Fibroblast of skin of right quadriceps (primary cell): ENCODE results near the gene USP48.

ENCODE experiments used
- DNase-seq: peaks from one replicate; pipeline ENCODE4 v3.0.0-alpha.2; 2013

USP48 gene

DNA sequence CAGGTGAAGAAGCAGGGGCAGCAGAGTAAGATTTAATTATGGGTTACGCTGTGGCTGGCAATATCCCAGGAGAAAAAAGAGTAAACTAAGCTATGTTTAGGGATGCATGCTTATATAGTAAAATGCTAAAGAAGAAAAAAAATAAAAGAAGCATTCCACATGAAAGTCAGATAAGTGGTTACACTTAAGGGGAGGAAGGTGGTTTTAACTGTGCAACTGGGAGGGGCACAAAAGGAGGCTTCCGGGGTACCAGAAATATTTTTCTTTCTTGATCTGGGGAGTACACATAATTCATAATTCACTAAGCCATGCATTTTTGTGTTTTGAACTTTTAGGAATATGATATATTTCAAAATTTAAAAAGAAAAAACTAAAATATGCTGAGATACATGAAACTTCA lies 39.5 kb downstream of the USP48 start:
- no peak for DNase-seq

DNA sequence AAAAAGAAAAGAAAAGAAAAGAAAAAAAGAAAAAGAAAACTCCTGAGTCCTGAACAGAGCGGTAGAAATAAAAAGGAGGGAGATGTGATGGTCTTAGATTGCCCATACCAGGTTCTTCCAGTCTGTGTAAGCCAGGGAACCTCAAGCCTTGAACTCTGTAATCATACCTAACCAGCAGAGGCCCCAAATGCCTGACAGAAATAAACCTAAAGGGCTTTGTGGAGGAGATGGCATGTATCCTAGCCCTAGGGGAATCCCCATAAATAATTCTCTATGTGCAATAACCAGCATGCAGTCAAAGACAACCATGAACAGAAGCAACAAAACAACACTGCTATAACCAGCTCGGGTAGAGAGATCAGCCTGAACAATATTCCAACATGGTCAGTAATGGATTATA lies 40.4 kb downstream of the USP48 start:
- no peak for DNase-seq

DNA sequence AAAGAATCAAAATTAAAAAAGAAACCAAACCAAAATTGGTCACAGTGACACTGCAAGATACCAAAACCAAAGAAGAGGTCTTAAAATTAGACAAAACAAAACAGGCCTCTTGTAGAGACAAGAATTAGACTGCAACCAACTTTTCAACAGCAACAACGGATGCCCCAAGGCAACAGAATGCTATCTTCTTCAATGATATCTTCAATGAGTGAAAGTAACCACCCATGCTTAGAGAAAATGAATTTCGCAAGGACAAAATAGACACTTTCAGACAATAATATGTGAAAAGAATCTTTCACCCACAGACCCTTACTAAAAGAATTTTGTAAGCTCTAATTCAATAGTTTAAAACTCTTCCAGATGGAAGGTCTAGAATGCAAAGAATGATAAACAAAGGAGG lies 41.7 kb downstream of the USP48 start:
- DNase-seq = peak; percentile 3

DNA sequence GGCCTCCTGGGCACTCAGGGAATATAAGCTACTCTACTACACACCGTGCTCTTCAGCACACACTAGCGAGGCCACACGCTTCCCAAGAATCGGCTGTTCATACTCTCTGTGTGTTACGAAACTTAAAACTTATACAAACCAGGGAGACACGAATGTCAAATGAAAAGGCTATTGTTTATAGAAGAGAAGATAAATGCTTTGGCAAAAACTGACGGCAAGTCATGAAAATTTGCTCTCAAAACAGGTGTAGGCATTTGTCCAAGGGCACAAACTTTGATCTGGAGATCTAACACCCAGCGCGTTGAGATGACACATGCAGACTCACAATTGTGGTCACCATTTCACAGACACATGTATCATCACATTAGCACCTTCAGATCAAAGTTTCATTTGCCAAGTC lies 46.1 kb downstream of the USP48 start:
- no peak for DNase-seq

DNA sequence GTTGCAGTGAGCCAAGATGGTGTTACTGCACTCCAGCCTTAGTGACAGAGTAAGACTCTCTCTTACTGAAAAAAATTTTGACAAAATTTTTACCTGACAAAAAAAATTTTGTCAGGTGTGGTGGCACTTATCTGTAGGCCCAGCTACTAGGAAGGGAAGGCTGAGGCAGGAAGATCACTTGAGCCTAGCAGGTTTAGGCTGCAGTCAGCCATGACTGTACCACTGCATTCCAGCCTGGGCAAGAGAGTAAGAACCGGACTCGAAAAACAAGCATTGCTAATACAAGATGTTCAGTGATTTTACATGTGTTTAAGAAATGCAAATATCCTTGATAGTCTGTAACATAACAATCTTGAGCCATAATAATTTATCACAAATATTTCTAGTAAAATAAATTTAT lies 46.9 kb downstream of the USP48 start:
- no peak for DNase-seq

DNA sequence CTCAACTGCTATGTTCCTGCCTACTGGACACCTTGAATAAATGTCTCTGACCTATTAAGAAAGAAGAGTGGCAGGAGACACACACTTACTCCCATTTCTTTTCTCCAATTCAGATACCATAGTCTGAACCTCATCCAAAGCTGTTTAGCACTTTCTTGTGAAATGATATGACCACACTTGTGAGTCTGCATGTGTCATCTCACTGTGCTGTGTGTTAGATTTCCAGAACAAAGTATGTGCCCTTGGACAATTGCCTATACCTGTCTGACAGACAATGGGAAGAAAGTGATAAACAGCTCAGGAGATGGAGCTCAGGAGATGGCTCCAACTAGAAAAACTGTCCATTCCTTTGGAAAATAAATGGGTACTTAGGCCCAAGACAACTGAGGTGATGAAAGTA lies 48.4 kb downstream of the USP48 start:
- DNase-seq = no peak

DNA sequence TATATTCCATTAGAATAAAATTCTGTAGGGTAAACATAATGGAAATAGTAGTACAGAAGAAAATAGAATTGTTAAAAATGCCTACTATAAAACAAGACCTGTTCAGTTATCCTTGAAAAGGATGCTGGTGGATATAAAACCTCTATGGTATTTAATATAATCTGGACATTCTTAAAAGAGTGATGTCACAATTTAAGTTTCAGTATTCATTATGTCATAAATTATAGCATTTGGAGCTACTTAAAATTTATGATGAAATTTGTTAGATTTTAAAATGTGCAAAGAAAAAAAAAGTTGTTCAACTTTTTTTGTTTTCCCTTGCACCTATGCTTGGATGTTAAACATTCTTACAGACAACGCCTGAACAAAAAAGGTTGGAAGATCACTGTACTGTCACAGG lies 50.3 kb downstream of the USP48 start:
- no peak for DNase-seq

DNA sequence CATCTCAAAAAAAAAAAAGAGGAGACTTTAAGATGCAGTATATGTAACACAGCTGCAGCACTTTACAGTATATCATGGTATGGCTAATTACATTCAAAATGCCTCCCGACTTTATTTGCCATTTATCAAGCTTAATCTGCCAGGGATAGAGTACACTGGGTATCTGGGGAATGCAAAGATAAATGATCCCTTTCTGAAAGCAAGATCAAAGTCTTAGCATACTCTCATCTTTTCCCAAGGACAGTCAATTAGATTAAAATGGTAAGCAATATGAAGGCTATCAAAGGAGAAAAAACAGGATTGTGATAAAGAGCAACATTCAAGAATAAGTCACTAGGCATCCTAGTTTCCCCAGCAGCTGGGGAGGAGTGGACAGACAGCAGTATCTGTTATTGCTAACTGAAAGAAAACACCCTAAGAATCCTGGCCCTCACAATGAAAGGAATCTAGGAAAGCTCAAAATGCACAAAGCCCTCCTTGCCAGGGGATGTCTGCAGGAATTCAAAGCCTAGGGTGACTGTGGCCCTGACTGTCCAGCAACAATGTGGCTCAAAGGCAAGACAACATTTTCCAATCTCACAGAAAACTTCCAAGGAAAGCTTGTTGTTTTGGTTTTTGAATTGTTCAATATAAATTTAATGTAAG lies 57.1 kb downstream of the USP48 start:
- DNase-seq = no peak

DNA sequence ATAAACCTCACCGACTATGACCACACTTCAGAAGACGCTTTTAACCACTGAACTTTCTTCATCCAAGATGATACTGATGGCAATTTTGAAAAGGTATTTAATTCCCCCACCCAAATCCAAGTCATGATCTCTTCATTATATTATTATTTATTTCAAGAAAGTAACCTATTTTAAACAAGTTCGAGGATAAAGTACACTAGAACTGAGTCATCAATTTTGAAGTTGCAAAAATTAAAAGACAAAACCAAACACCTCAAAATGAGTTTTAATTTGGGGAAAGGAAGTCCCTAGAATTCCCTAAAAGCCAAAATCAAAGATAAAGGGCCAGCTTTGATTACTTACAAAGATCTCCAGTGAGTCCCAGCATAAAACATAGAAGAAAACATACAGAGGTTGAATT lies 58.4 kb downstream of the USP48 start:
- no peak for DNase-seq

DNA sequence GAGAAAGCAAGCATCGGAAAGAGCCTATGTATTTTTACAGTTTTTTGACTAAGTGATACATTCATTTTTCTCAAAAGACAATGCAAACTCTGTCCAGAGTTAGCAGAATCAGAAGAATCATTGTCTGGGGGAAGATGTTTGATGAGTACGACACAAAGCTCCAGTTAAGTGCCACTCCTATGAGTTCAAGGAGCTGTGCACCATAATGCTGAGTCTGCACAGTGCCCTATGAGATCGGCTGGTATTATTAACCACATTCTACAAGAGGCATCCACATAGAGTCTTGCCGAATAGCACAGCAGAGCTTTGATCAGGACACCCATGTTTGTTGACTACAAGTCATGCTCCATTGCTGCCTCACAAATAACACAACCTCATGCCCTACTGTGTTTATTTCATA lies 58.9 kb downstream of the USP48 start:
- DNase-seq = no peak

DNA sequence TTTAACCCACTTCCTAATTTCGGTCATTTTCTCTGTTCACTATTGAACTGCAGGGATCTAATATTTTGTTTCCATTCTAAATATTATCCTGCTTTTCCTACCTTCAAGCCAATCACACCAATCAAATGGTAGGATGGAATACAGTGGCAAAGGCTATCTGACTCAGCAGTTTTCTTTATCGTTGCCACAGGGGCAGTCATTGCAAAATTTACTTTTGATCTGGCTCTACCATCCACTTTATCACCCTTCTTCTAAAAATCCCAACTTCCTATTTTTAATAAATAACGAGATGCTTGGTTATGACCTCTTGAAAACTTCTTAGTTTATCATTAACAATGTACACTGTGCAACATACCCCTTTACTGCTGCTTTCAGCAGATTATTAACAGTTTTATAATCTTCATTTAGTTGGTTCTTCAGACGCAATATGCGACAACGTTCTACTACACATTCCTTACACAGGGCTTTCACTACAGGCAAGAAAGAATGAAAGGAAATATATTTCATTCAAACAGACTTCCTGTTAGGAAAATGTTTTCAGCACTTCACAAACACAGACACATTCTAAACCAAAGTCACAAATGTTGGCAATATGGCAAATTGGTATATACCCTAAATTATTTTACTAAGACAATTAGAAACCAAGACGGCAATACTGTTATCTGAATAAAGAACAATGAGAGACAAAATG lies 61.5 kb downstream of the USP48 start:
- no peak for DNase-seq

DNA sequence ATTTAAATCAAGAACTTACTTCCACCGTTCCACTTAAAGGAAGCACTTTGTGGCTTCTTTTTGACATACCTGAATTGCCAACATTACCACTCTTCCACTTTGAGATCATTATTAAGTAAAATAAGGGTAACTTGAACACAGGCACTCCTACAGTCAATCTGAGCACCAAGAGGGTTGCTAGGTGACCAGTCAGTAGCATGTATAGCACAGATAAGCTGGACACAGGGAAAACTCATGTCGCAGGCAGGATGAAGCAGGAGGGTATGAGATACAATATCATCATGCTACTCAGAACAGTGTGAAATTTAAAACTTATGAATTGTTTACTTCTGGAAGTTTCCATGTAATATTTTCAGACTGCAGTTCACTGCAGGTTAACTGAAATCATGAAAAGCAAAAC lies 66.8 kb downstream of the USP48 start:
- DNase-seq = no peak

DNA sequence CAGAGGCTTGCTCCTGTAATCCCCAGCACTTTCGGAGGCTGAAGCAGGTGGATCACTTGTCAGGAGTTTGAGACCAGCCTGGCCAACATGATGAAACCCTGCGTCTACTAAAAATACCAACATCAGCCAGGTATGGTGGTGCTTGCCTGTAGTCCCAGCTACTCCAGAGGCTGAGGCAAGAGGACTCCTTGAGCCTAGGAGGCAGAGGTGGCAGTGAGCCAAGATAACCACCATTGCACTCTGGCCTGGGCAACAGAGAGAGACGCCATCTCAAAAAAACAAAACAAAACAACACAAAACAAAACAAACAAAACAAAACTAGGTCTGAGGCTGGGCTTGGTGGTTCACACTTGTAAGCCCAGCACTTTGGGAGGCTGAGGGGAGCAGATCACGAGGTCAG lies 75.1 kb downstream of the USP48 start:
- DNase-seq = no peak

DNA sequence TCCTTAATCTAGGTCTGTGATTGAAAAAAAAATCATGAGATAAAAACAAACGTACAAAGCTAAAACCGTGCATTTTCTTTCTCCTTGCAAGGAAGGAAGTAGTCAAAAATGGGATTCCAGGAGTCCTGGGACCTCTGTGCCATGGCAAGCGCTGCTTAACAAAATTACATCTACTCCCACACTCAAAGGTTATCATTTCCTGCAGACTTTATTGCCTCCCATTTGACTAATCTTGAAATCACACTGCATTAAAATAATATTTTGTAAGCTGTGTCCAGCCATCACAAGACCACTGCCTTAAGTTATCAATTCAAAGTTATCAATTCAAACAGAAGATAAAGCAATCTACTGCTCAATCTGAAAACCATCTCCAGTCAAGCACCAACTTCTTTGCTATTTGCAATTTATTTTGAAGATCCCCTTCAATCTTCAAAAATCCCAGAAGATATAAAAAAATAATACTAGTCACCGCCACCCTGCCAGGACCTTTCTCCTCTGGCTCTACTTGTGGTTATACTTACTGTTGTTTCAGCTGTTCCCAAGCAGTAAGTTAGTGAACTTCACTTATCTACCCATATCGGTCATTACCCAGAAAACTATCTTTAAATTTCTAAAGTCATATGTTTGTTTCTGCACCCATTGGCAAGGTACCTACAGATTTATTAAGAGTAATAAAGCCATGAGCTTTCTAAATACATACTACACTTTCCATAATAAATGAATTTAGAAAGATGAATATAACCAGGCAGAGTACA lies 75.7 kb downstream of the USP48 start:
- no peak for DNase-seq

DNA sequence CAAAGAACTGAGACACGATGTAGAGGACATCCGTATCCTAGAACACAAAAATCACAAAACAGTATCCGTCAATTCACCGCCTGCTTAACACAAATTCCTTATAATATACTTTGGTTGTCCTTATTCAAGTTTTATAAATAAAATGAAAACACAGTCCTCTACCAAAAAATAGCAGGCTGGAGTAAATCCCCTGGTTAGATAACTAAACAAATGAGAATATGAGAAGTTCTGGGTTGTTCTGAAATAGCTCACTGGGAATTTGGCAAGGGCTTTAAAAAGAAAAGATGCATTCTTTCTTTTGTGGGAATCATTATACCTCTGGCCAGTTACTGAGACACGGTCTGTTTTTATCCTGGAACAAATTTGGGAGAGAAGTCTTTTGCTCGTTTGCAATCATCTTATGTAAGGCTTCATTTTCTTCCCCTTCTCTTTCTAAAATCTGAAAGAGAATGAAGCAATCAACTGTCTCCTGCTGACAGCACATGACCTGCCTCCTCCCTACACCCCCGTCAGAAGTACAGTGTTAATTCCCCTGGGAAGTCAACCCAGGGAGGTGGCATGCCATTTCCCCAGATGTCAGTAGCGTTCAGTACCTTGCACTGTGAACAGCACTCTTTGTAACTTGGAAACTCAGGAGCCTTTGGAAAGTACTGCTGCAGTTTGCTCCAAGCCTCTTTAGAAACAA lies 76.7 kb downstream of the USP48 start:
- peak; percentile 14 for DNase-seq

DNA sequence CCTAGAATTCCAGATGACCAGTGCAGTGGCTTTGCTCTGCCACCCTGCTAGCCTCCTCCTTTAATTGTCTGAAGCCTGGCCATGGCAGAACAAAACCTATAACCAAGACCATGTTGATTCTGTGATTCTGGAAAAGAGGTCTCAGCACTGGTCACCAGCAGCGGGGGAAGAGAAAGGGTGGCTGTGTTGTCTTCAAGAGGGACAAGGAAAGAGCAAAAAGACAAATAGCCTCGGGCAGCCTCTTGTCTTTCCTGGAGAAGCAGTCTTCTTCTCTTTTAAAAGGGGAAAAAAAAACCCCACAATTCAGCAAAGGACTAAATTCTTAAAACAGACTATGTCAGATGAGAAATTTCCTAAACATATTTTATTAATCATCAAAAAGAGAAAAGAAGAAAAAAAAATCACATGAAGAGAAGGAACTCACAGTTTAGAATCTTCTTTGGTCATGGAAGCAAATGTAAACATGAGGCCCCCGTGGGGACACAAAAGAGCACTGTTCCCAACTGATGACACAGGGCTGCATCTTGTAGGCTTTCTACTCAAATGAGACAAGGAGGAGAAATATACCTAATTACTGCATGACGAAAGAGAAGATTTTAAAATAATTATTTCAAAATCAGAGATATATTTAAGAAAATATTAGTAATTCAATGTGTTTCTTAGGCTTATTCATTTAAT lies 77.5 kb downstream of the USP48 start:
- DNase-seq = no peak

DNA sequence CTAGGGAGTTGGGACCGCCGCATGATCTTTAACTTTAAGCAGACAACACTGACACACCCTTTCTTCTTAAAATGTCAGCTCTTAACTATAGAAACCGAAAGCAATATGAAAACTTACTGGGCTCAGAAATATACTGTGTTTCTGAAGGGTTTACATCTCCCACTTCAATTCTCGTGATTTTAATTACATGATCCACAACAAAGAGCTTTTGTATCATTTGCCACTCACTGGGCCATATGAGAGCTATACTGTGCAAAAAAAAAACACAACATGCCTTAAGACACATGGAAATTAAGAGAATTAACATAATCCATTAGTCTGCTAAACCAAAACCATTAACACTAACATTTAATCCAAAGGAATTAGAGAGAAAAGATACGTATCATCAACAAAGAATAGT lies 78.8 kb downstream of the USP48 start:
- DNase-seq = no peak

DNA sequence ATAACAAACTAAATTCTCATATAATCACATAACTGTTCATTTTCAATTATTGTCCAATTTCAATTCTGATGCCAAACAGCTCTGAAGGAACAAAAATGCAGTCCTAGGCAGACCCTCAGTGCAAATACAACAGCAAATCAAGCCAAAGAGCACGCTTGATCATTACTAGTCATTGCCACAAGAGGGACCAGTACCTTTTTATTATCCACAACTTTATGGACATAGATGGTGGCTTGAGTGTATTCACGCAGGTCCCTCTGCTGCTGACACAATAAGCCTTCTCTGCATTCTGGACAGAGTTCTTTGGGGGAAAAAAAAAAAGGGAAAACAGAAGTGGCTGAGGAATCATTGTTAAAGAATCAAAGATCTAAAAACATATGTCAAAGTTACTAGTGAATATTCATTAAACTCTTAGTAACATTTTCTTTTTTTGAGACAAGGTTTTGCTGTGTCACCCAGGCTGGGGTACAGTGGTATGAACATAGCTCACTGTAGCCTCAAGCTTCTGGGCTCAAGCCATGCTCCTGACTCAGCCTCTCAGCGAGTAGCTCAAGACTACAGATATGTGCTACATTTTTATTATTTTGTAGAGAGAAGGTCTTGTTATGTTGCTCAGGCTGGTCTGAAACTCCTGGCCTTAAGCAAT lies 79.5 kb downstream of the USP48 start:
- peak; percentile 60 for DNase-seq

DNA sequence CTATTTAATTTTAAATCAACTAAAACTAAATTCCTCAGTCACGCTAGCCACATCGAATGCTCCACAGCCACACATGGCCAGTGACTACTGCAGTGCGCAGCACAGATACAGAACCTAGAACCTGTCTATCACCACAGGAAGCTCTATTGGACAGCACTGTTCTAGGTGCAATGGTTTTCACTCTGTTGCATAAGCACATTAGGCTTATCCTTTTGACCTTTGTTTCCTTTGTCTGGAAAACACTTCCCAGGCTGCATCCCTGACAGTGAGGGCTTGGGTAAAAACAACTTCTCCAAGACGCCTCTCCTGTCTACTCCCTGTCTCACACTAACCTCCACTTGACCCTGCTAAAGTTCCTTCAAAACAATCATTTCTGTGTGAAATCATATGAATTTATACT lies 80.2 kb downstream of the USP48 start:
- no peak for DNase-seq

DNA sequence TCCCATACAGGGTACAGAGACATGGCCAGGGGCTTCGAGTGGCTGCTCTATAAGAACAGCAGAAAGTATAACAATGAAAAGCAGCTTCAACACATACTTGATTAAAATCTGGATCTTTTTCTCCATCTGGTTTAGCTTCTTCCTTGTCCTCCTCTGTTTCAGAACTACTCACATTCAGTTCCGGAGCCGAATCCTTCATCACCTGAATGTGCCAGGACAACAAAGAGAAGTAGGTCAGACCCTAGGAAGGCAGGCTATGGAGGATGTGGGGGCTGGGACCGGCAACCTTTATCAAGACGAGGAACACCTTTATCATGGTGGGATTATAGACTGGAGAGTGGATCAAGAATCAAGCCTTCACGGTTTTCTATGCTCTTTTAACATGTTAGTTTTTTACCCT lies 81.5 kb downstream of the USP48 start:
- DNase-seq = no peak

DNA sequence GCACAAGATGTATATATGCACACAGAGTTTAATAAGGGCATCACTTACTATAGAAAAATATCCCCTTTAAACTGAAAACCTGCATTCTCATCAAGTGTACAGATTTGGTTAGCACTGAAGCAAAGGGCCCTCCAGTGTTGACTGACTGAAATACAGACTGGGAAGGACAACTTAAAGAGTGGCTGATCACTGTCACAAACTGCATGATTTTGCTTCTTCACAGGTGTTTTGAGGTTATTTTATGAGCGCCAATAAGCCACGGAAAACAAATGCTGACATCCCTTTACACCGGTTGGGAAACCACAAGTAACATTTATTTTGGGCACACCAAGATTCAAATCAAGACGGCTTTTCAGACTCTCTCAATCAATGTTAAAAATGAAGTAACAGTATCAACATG lies 82.9 kb downstream of the USP48 start:
- DNase-seq = no peak

DNA sequence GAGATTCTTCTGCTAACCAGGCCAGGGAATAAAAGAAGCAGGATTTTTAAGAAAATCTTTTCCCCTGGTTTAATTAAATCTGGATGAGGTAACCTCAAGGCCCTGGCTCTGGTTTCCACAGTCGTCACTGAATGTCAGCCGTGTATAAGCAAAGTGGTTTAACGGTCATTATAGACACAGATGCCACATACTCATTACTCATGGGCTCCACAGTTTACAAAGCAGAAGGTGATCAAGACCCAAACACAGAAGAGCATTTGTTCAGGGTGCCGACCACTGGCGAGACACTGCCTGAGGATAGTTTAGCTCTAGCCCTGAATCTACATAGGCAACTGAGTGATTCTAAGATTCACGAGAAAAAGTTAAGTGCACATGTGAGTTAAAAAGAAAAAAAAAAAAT lies 86.0 kb downstream of the USP48 start:
- no peak for DNase-seq

DNA sequence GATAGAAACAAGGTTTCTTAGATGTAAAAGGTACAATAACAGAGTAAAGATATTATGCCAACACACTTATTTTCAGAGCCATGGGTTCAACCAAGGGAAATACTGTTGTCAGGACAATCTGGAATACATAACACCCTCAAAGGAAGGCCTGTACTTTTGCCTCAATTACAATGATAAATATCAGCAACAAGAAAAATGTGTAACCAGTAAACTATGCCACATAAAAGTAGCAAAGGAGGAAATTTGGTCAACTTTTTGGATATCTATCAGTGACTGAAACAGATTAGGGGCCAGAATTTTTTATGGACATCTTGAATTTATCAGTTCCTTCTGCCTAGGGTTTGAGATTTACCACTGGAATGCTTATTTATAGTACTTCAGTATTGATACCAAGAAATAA lies 89.2 kb downstream of the USP48 start:
- peak; percentile 26 for DNase-seq
